Lower leg skin (tissue), 3 donors: ENCODE measurements around the gene PPP2R2B.

ENCODE experiments used
- CTCF ChIP-seq, 3 donors: fragments of 450-650 bp; IDR thresholded peaks; one replicate each; pipeline ENCODE4 v1.5.1; 2016; ENCODE audit warnings: antibody characterized with exemption in 3 of 3, mild to moderate bottlenecking in 3 of 3, moderate library complexity in 2 of 3
- POLR2A ChIP-seq, 2 donors: fragments of 450-650 bp; IDR thresholded peaks; one replicate each; pipeline ENCODE4 v1.6.1; 2016 to 2017; ENCODE audit warnings: antibody characterized with exemption in 2 of 2, mild to moderate bottlenecking in 1 of 2, moderate library complexity in 1 of 2

- TF ChIP-seq CTCF (IDR thresholded peaks at IDR 0.05): no peak
- no peak for TF ChIP-seq POLR2A (IDR thresholded peaks at IDR 0.05)
Measured at GRCh38 chr5:146903789-146904188, 25.2 kb upstream of the PPP2R2B start.
